A549 (cell line): Measurements from ENCODE around the gene INO80D. TPM values are rescaled to one million over a fixed set of nuclear protein-coding genes. Genes with fewer than 3 reads are reported as not detected.

Experiments used
- ATAC-seq, 2 experiments: fragments of 200-7000 bp in 1 of 2; fragments of >200 bp in 1 of 2; cut with Nextera tagmentation in 1 of 2; cut with Tn5 transposase in 1 of 2; 3 replicates each; pipeline versions ENCODE4 v1.8.0 to v1.9.1; 2018 to 2020; ENCODE audit warnings: mild to moderate bottlenecking in 1 of 2, moderate library complexity in 1 of 2
- CTCF ChIA-PET: fragments of 300-600 bp; sonication (Branson Sonifier 250); formaldehyde crosslinking; extraction: SDS; loops from one replicate; lab custom pipeline; 2021; ENCODE audit warnings: antibody characterized with exemption, inconsistent platforms; lab: Yijun Ruan, JAX
- POLR2A ChIA-PET: fragments of 350-600 bp; formaldehyde crosslinking; extraction: SDS; loops from one replicate; lab custom pipeline; 2021; ENCODE audit warnings: antibody characterized with exemption, inconsistent platforms; lab: Yijun Ruan, JAX
- DNase-seq, 2 experiments: peaks; one replicate each; pipeline versions ENCODE4 v3.0.0 to v3.0.0-alpha.2; 2011 to 2016; ENCODE audit warnings: low read depth in 1 of 2, low spot score in 1 of 2
- FAIRE-seq: peaks from 2 replicates; lab custom pipeline; 2011; peaks lifted over from hg19 to GRCh38; lab: Jason Lieb, UNC
- H3K27ac ChIP-seq, 2 experiments: fragments of >200 bp; sonication (Bioruptor Twin); formaldehyde crosslinking; 3 replicates each; pipeline ENCODE4 v1.5.1; 2016 to 2017
- H3K4me1 ChIP-seq: fragments of >200 bp; sonication (Bioruptor Twin); formaldehyde crosslinking; 3 replicates; pipeline ENCODE4 v1.6.1; 2016
- H3K4me2 ChIP-seq: fragments of >200 bp; sonication (Bioruptor Twin); formaldehyde crosslinking; 3 replicates; pipeline ENCODE4 v1.6.1; 2016
- H3K4me3 ChIP-seq: fragments of >200 bp; sonication (Bioruptor Twin); formaldehyde crosslinking; 3 replicates; pipeline ENCODE4 v1.5.1; 2016
- H3K9me3 ChIP-seq: fragments of >200 bp; sonication (Bioruptor Twin); formaldehyde crosslinking; 3 replicates; pipeline ENCODE4 v1.6.1; 2016
- BHLHE40 ChIP-seq: IDR thresholded peaks from 2 replicates; pipeline ENCODE4 v1.6.1; 2012; ENCODE audit warnings: low read depth, low read length, inconsistent platforms
- CBX2 ChIP-seq: fragments of 200-600 bp; sonication (generic); IDR thresholded peaks from 2 replicates; pipeline ENCODE4 v1.6.1; 2016; ENCODE audit warnings: low read depth, mild to moderate bottlenecking, borderline replicate concordance
- CEBPB ChIP-seq, 2 experiments: fragments of >200 bp in 1 of 2; sonication (Bioruptor Twin) in 1 of 2; formaldehyde crosslinking in 1 of 2; IDR thresholded peaks; 2 replicates each; pipeline ENCODE4 v1.6.1; 2012 to 2016
- EHF ChIP-seq: fragments of 250-450 bp; sonication (Bioruptor Pico); IDR thresholded peaks from 2 replicates; pipeline ENCODE4 v1.5.0; 2020; ENCODE audit warnings: mild to moderate bottlenecking
- EP300 ChIP-seq, 2 experiments: fragments of >200 bp; sonication (Bioruptor Twin); formaldehyde crosslinking; IDR thresholded peaks; 2 replicates in 1 of 2; 3 replicates in 1 of 2; pipeline ENCODE4 v1.6.1; 2016 to 2017
- FOXS1 ChIP-seq: fragments of 250-450 bp; sonication (Bioruptor Pico); IDR thresholded peaks from 2 replicates; pipeline ENCODE4 v1.5.0; 2020; ENCODE audit warnings: mild to moderate bottlenecking, moderate library complexity
- GATA3 ChIP-seq: IDR thresholded peaks from 2 replicates; pipeline ENCODE4 v1.6.1; 2012; ENCODE audit warnings: borderline replicate concordance
- JUN ChIP-seq, 2 experiments: fragments of >200 bp; sonication (Bioruptor Twin); formaldehyde crosslinking; IDR thresholded peaks; 2 replicates in 1 of 2; 3 replicates in 1 of 2; pipeline ENCODE4 v1.6.1; 2016 to 2017
- JUNB ChIP-seq: fragments of >200 bp; sonication (Bioruptor Twin); formaldehyde crosslinking; IDR thresholded peaks from 2 replicates; pipeline ENCODE4 v1.6.1; 2016
- KDM1A ChIP-seq: fragments of 200-600 bp; sonication (generic); IDR thresholded peaks from 2 replicates; pipeline ENCODE4 v1.6.1; 2016; ENCODE audit warnings: low read depth, mild to moderate bottlenecking
- KDM5A ChIP-seq: fragments of 200-600 bp; sonication (generic); IDR thresholded peaks from 2 replicates; pipeline ENCODE4 v1.6.1; 2016; ENCODE audit warnings: antibody characterized with exemption, mild to moderate bottlenecking
- MAFK ChIP-seq: fragments of 450-650 bp; IDR thresholded peaks from 2 replicates; pipeline ENCODE4 v1.6.1; 2014; ENCODE audit not compliant: partially characterized antibody
- MAZ ChIP-seq: fragments of 150-350 bp; IDR thresholded peaks from 2 replicates; pipeline ENCODE4 v1.6.1; 2014; ENCODE audit warnings: antibody characterized with exemption, low read depth, low read length, borderline replicate concordance
- POLR2A ChIP-seq: IDR thresholded peaks from 2 replicates; pipeline ENCODE4 v1.6.1; 2012; ENCODE audit warnings: mild to moderate bottlenecking, low read length
- POLR2AphosphoS2 ChIP-seq: conservative IDR thresholded peaks from 2 replicates; pipeline ENCODE4 v1.6.1; 2012; ENCODE audit warnings: low read length, improper control_type of control experiment, inconsistent platforms
- RAD21 ChIP-seq, 2 experiments: fragments of >200 bp in 1 of 2; sonication (Bioruptor Twin) in 1 of 2; formaldehyde crosslinking in 1 of 2; IDR thresholded peaks in 1 of 2; conservative IDR thresholded peaks in 1 of 2; 2 replicates in 1 of 2; 3 replicates in 1 of 2; pipeline ENCODE4 v1.6.1; 2012 to 2018; ENCODE audit warnings: inconsistent platforms in 1 of 2
- RARB ChIP-seq: fragments of 250-450 bp; sonication (Bioruptor Pico); IDR thresholded peaks from 2 replicates; pipeline ENCODE4 v1.8.0; 2021; ENCODE audit warnings: mild to moderate bottlenecking, moderate library complexity
- SREBF2 ChIP-seq: fragments of 450-650 bp; IDR thresholded peaks from 2 replicates; pipeline ENCODE4 v1.6.1; 2014; ENCODE audit warnings: mild to moderate bottlenecking, moderate library complexity
- ZSCAN20 ChIP-seq: fragments of 250-450 bp; sonication (Bioruptor Pico); IDR thresholded peaks from 2 replicates; pipeline ENCODE4 v1.8.0; 2022; ENCODE audit warnings: mild to moderate bottlenecking, moderate library complexity
- WGBS: methylation state at CpG from one replicate; pipeline ENCODE4 v1.1.6; 2017; ENCODE audit errors: missing lambda C conversion rate; 5-methylcytosine and 5-hydroxymethylcytosine counted together
- polyA plus RNA-seq, 4 experiments: library from polyadenylated mRNA; depleted of rRNA in 3 of 4; stranded (reverse); fragments of >200 nt; fragmentation: RNase III in 1 of 4; extraction: RNeasy Plus Mini Kit Qiagen cat#74134 plus additional on column Dnase treatment in 1 of 4; gene quantifications; 2 replicates in 3 of 4; 3 replicates in 1 of 4; pipeline ENCODE4 v1.2.3, GENCODE V29; 2011 to 2017
- TF ChIP-seq, protein P1 (sequence below): IDR thresholded peaks from 2 replicates; pipeline ENCODE4 v1.6.1; 2012; ENCODE audit warnings: low read depth, borderline replicate concordance
- TF ChIP-seq, protein P2 (sequence below): IDR thresholded peaks from 2 replicates; pipeline ENCODE4 v1.6.1; 2012
- TF ChIP-seq, protein P3 (sequence below): fragments of 250-450 bp; sonication (Bioruptor Pico); IDR thresholded peaks from 2 replicates; pipeline ENCODE4 v1.5.0; 2020; ENCODE audit warnings: low read depth, mild to moderate bottlenecking, moderate library complexity
- TF ChIP-seq, protein P4 (sequence below): fragments of >200 bp; sonication (Bioruptor Twin); formaldehyde crosslinking; IDR thresholded peaks from 2 replicates; pipeline ENCODE4 v1.6.1; 2016
- TF ChIP-seq, protein P5 (sequence below): fragments of >200 bp; sonication (Bioruptor Twin); formaldehyde crosslinking; IDR thresholded peaks from 3 replicates; pipeline ENCODE4 v1.5.1; 2016

The INO80D gene
- polyA plus RNA-seq, 2 of the 4 experiments (the other 2 are of a cell fraction): 1.4 to 5.0 TPM

DNA sequence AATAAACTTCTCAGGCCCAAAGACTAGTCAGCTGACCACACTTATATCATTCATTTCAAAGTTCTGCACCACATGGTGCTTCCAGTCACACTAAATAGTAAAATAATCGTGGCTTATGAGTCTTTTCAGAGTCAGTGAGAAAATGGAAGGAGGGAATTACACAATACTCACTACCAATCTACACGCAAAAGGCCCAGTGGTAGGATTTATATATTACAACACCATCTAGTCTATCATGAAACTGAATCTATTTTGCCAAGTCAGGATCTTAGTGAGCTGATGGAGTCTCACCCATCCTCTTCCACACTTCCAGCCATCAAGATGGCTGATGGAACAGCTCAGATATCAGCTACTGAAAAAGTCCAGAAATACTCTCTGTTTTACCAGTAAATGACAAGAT is 21.9 kb downstream of the INO80D start:
- DNase-seq (no peak), ATAC-seq (no peak), FAIRE-seq (no peak)
- ChIA-PET CTCF (interaction anchor here (1.1 kb wide), 1 partner anchor 20 kb away, joined by 4 read pairs; no protein-coding TSS in a partner anchor), POLR2A (no interaction called here)
- Histone ChIP-seq H3K9me3 (no peaks in the 10 kb centered on the region), H3K4me2 (no peak overlapping the region), H3K4me3 (no peak overlapping the region), H3K27ac (no peak overlapping the region), H3K4me1 (no peaks in the 10 kb centered on the region)
- 86% methylated on average over 2 of the region's 2 CpGs for WGBS
- TF ChIP-seq KDM5A (no peak), ZSCAN20 (CRISPR knock-in tag) (no peak), MAFK (peak; percentile 22), JUNB (no peak), POLR2AphosphoS2 (no peak), GATA3 (no peak), POLR2A (no peak), CEBPB (IDR thresholded peaks at IDR 0.05) (peak in 1 of 2 experiments; percentile 25; a peak in 1 of 4 replicates), KDM1A (no peak)
- TF ChIP-seq, protein P1, sequence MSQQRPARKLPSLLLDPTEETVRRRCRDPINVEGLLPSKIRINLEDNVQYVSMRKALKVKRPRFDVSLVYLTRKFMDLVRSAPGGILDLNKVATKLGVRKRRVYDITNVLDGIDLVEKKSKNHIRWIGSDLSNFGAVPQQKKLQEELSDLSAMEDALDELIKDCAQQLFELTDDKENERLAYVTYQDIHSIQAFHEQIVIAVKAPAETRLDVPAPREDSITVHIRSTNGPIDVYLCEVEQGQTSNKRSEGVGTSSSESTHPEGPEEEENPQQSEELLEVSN: no peak
- TF ChIP-seq, protein P2, sequence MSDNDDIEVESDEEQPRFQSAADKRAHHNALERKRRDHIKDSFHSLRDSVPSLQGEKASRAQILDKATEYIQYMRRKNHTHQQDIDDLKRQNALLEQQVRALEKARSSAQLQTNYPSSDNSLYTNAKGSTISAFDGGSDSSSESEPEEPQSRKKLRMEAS: no peak
- TF ChIP-seq, protein P3, sequence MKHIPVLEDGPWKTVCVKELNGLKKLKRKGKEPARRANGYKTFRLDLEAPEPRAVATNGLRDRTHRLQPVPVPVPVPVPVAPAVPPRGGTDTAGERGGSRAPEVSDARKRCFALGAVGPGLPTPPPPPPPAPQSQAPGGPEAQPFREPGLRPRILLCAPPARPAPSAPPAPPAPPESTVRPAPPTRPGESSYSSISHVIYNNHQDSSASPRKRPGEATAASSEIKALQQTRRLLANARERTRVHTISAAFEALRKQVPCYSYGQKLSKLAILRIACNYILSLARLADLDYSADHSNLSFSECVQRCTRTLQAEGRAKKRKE (CRISPR knock-in tag): no peak
- TF ChIP-seq, protein P4, sequence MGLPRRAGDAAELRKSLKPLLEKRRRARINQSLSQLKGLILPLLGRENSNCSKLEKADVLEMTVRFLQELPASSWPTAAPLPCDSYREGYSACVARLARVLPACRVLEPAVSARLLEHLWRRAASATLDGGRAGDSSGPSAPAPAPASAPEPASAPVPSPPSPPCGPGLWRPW: no peak

DNA sequence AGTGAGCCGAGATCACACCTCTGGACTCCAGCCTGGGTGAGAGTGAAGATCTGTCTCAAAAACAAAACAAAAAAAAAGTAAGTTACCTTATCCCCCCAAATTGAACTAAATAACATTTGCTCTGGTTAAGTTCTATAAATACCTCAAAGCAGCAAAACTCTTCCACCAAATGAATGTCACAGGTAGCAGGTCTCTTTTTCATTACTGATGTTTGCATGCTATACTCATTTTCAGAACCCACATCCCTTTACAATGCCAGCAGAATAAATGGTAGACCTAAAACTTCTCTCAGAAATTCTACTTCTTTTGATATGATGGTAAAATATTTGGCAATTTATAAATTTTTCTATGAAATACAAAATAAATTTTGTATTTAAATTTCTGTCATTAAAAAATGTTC is 22.3 kb downstream of the INO80D start:
- POLR2A ChIA-PET: no interaction called here
- Histone ChIP-seq H3K4me2 (no peak overlapping the region), H3K9me3 (no peaks in the 10 kb centered on the region), H3K4me3 (no peak overlapping the region), H3K4me1 (no peaks in the 10 kb centered on the region), H3K27ac (no peak overlapping the region)
- DNase-seq: no peak
- CTCF ChIA-PET: no interaction called here
- TF ChIP-seq FOXS1: no peak
- no peak for TF ChIP-seq EHF (CRISPR knock-in tag)
- TF ChIP-seq MAZ: no peak
- TF ChIP-seq, protein P4: no peak
- TF ChIP-seq SREBF2: no peak
- no peak for TF ChIP-seq BHLHE40
- TF ChIP-seq JUN (IDR thresholded peaks at IDR 0.05): no peak
- no peak for TF ChIP-seq CBX2
- TF ChIP-seq RARB: no peak
- TF ChIP-seq JUNB: no peak
- WGBS: 90% methylated on average over 1 of the region's 1 CpG
- ATAC-seq: no peak
- FAIRE-seq: no peak

DNA sequence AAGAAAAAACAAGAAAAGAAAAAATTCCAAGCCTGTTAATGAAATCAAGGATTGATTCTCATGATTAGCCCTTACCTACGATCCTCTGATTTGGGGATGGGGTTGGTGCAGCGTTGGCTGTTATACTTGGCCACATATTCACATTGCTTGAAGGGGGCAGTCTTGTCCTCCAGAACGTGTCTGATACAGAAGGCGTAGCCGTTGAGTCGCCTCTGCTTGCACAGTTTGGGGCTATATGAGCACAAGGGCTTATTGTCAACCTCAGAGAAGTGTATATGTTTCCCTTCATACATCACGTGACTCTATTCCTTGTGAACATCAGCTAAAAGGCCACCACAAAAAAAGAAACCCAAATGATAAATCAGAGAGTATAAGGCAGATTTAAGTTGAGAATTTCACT is 23.2 kb downstream of the INO80D start:
- CTCF ChIA-PET: no interaction called here

More for the DNA sequence above, 23.2 kb downstream of the INO80D start:
- ATAC-seq (peak in 1 of 2 experiments; percentile 20; a peak in 1 of 6 replicates), DNase-seq (no peak), FAIRE-seq (no peak)
- 82% methylated on average over 7 of the region's 7 CpGs for WGBS
- Histone ChIP-seq H3K27ac (no peak overlapping the region), H3K9me3 (no peaks in the 10 kb centered on the region), H3K4me1 (no peaks in the 10 kb centered on the region), H3K4me2 (no peak overlapping the region), H3K4me3 (no peak overlapping the region)
- POLR2A ChIA-PET: no interaction called here
- TF ChIP-seq RAD21 (conservative IDR thresholded peaks at IDR 0.05 in 1 of 2, IDR thresholded peaks at IDR 0.05 in 1 of 2): peak in 1 of 2 experiments; percentile 16; a peak in 1 of 5 replicates
- TF ChIP-seq, protein P5, sequence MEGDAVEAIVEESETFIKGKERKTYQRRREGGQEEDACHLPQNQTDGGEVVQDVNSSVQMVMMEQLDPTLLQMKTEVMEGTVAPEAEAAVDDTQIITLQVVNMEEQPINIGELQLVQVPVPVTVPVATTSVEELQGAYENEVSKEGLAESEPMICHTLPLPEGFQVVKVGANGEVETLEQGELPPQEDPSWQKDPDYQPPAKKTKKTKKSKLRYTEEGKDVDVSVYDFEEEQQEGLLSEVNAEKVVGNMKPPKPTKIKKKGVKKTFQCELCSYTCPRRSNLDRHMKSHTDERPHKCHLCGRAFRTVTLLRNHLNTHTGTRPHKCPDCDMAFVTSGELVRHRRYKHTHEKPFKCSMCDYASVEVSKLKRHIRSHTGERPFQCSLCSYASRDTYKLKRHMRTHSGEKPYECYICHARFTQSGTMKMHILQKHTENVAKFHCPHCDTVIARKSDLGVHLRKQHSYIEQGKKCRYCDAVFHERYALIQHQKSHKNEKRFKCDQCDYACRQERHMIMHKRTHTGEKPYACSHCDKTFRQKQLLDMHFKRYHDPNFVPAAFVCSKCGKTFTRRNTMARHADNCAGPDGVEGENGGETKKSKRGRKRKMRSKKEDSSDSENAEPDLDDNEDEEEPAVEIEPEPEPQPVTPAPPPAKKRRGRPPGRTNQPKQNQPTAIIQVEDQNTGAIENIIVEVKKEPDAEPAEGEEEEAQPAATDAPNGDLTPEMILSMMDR: no peak
- TF ChIP-seq EP300 (IDR thresholded peaks at IDR 0.05): no peak
